ENCODE data around the gene ALOX12B. TPM values are rescaled to one million over a fixed set of nuclear protein-coding genes. Genes with fewer than 3 reads are reported as not detected.

ALOX12B gene
- total and polyA plus RNA-seq, 2 of the 13 experiments (the other 11 are each of a cell fraction or from before 2014, with no cell fraction given), result 0.13 TPM; not detected in 1

DNA sequence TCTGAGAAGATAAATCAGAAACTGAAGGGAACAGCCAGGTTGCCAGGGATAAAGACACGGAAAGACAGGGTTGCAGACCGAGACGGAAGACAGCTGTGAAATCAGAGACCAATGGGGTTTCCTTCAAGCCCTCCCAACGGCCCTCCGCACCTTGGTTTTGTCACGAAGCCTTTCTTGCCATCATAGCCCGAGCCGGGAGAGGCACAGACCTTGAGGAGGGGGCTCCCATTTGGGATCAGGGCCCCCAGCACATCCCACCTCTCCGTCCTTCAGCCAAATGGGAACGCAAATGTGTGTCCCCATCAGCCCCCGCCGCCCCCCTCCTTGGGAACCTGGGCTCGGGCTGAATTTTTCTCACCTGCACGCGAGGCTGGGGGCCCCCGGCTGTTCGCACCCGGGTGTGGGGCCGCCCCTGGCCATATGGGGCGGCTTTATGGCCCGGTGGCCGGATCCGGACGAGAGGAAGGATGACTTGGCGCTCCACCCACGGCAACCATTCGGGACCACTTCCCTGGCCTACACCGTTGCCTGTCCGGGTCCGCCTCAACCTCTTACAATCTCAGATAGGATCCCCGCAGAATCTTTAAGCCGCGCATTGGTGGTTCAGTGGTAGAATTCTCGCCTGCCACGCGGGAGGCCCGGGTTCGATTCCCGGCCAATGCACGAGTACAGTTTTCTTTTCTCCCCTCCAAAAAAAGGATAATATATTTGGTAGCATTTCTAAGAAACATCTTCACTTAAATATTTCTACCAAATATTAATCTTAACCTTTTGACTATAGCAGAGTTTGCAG lies 37.8 kb upstream of the ALOX12B start (continued):
- TF ChIP-seq, protein P1, sequence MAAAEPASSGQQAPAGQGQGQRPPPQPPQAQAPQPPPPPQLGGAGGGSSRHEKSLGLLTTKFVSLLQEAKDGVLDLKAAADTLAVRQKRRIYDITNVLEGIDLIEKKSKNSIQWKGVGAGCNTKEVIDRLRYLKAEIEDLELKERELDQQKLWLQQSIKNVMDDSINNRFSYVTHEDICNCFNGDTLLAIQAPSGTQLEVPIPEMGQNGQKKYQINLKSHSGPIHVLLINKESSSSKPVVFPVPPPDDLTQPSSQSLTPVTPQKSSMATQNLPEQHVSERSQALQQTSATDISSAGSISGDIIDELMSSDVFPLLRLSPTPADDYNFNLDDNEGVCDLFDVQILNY (CRISPR knock-in tag; conservative IDR thresholded peaks at IDR 0.05), result no peak
- TF ChIP-seq RERE (CRISPR knock-in tag; IDR thresholded peaks at IDR 0.05; ENCODE audit: low read depth) (no peak), HMGA1 (CRISPR knock-in tag; conservative IDR thresholded peaks at IDR 0.05) (no peak), YEATS4 (CRISPR knock-in tag; IDR thresholded peaks at IDR 0.05; ENCODE audit: borderline replicate concordance) (no peak), ZNF678 (CRISPR knock-in tag; IDR thresholded peaks at IDR 0.05) (no peak), ZNF570 (CRISPR knock-in tag; IDR thresholded peaks at IDR 0.05; ENCODE audit: borderline replicate concordance) (no peak), YEATS2 (CRISPR knock-in tag; IDR thresholded peaks at IDR 0.05; ENCODE audit: borderline replicate concordance) (no peak), AGO1 (IDR thresholded peaks at IDR 0.05; ENCODE audit: low read depth, low read length, poor library complexity, severe bottlenecking) (no peak), ZNF225 (CRISPR knock-in tag; IDR thresholded peaks at IDR 0.05) (no peak), FLYWCH1 (CRISPR knock-in tag; IDR thresholded peaks at IDR 0.05) (no peak), DMAP1 (CRISPR knock-in tag; IDR thresholded peaks at IDR 0.05) (no peak), ZKSCAN1 (IDR thresholded peaks at IDR 0.05; ENCODE audit: low read length) (no peak), SRF (IDR thresholded peaks at IDR 0.05; ENCODE audit: low read depth, low read length) (no peak), IRF2 (CRISPR knock-in tag; IDR thresholded peaks at IDR 0.05) (peak; percentile 38; the same call in 1 of the 2 replicates), ZNF274 (CRISPR knock-in tag; IDR thresholded peaks at IDR 0.05) (no peak)
- TF ChIP-seq, protein P2, sequence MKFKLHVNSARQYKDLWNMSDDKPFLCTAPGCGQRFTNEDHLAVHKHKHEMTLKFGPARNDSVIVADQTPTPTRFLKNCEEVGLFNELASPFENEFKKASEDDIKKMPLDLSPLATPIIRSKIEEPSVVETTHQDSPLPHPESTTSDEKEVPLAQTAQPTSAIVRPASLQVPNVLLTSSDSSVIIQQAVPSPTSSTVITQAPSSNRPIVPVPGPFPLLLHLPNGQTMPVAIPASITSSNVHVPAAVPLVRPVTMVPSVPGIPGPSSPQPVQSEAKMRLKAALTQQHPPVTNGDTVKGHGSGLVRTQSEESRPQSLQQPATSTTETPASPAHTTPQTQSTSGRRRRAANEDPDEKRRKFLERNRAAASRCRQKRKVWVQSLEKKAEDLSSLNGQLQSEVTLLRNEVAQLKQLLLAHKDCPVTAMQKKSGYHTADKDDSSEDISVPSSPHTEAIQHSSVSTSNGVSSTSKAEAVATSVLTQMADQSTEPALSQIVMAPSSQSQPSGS (CRISPR knock-in tag; IDR thresholded peaks at IDR 0.05), result no peak; the same call in 1 of the 2 replicates
- TF ChIP-seq, protein P3, sequence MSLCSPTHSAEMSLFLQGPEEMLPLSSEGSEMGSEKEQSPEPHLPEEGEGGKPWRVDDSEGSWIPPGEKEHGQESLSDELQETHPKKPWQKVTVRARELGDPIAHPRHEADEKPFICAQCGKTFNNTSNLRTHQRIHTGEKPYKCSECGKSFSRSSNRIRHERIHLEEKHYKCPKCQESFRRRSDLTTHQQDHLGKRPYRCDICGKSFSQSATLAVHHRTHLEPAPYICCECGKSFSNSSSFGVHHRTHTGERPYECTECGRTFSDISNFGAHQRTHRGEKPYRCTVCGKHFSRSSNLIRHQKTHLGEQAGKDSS (CRISPR knock-in tag; IDR thresholded peaks at IDR 0.05; ENCODE audit: borderline replicate concordance, low read depth), result no peak

All from HepG2 (cell line).